ENCODE measurements around the gene LRMDA.

DNA sequence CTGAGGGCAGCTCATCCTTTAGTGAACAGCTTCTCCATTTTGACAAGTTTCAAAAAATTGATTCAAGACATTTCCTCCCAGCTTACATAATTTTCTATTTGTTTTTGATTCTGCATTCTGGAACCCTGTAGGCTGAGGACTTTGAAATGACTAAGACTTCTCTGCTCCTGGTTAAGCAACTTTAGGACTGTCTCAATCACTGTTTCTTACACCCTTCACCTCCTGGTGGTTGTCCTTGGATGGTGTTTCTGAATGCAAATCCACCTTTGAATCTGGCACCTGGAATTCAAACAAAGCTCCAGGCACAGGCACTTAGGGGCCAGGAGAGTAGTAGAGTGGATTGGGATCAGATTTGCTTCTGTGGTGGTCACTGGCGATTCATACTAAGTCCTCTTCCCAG is 595.5 kb downstream of the LRMDA start:
- TF ChIP-seq, protein P1, sequence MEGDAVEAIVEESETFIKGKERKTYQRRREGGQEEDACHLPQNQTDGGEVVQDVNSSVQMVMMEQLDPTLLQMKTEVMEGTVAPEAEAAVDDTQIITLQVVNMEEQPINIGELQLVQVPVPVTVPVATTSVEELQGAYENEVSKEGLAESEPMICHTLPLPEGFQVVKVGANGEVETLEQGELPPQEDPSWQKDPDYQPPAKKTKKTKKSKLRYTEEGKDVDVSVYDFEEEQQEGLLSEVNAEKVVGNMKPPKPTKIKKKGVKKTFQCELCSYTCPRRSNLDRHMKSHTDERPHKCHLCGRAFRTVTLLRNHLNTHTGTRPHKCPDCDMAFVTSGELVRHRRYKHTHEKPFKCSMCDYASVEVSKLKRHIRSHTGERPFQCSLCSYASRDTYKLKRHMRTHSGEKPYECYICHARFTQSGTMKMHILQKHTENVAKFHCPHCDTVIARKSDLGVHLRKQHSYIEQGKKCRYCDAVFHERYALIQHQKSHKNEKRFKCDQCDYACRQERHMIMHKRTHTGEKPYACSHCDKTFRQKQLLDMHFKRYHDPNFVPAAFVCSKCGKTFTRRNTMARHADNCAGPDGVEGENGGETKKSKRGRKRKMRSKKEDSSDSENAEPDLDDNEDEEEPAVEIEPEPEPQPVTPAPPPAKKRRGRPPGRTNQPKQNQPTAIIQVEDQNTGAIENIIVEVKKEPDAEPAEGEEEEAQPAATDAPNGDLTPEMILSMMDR (IDR thresholded peaks at IDR 0.05; ENCODE audit: control extremely low read depth in 1 of 3, insufficient read depth in 1 of 3, low read depth in 1 of 3, low read length in 3 of 3), result peak in 2 of 3 experiments; percentile 24 to 25; a peak in 2 of 4 replicates
- no peak for TF ChIP-seq EGR1 (IDR thresholded peaks at IDR 0.05; ENCODE audit: borderline replicate concordance, low read depth, low read length)
- TF ChIP-seq CREB1 (IDR thresholded peaks at IDR 0.05), result no peak
- TF ChIP-seq POLR2AphosphoS5 (IDR thresholded peaks at IDR 0.05; ENCODE audit: low read depth, low read length), result no peak
- no peak for TF ChIP-seq GABPA (IDR thresholded peaks at IDR 0.05; ENCODE audit: borderline replicate concordance, insufficient read depth, low read length)
- TF ChIP-seq, protein P2, sequence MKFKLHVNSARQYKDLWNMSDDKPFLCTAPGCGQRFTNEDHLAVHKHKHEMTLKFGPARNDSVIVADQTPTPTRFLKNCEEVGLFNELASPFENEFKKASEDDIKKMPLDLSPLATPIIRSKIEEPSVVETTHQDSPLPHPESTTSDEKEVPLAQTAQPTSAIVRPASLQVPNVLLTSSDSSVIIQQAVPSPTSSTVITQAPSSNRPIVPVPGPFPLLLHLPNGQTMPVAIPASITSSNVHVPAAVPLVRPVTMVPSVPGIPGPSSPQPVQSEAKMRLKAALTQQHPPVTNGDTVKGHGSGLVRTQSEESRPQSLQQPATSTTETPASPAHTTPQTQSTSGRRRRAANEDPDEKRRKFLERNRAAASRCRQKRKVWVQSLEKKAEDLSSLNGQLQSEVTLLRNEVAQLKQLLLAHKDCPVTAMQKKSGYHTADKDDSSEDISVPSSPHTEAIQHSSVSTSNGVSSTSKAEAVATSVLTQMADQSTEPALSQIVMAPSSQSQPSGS (IDR thresholded peaks at IDR 0.05; ENCODE audit: low read length), result no peak
- TF ChIP-seq NRF1 (IDR thresholded peaks at IDR 0.05; ENCODE audit: low read depth, low read length), result no peak
- TF ChIP-seq CHD2 (IDR thresholded peaks at IDR 0.05; ENCODE audit: low read length), result no peak
- no peak for TF ChIP-seq GTF2F1 (IDR thresholded peaks at IDR 0.05; ENCODE audit: borderline replicate concordance, low read depth, low read length)
- peak; percentile 30 to 53 for TF ChIP-seq RAD21 (IDR thresholded peaks at IDR 0.05 in 1 of 2, conservative IDR thresholded peaks at IDR 0.05 in 1 of 2; ENCODE audit: low read depth in 2 of 2, low read length in 2 of 2)
- TF ChIP-seq ZNF274 (IDR thresholded peaks at IDR 0.05; ENCODE audit: borderline replicate concordance, extremely low read depth, low read length), result no peak
